ENCODE results near the gene CDH22.

DNA sequence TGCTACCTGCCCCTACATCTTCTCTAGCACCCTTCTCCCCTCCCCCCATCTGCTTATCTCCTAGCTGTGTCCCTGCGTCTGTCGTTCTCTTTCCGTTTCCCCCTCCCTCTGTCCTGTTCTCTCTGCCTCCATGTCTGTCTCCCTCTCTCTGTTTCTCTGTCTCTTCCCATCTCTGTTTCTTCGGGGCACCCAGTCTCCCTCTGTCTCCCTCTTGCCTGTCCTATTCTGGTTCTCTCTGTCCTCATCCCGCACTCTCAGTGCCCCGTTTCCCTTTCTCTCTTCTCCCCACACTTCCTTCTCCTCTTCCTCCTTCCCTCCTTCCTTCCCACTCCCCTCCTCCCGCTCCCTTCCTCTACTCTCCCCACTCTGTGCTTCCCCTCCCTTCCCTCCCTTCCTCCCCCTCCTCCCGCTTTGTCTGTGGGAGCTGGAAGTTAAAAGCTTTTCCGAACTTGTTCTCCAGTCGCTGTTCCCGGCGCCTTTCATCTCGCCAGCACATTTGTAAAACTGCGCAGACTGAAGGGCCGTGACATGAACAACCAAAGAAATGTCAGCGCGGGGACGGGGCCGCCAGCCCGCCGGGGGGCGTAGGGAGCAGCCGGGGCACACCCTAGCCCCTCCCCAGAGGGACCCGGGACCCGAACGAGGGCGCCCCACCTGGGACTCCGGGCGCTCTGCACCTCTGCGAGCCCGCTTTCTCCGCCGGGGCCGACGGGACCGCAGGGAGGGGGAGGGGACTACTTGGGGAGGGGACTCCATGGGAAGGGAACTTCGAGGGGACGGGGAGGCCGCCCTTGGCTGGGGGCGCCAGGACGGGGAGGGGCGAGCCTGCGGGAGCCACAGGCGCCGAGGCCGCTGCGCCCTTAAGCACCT, 4.0 kb upstream of the CDH22 start:
- TF ChIP-seq, protein P1, sequence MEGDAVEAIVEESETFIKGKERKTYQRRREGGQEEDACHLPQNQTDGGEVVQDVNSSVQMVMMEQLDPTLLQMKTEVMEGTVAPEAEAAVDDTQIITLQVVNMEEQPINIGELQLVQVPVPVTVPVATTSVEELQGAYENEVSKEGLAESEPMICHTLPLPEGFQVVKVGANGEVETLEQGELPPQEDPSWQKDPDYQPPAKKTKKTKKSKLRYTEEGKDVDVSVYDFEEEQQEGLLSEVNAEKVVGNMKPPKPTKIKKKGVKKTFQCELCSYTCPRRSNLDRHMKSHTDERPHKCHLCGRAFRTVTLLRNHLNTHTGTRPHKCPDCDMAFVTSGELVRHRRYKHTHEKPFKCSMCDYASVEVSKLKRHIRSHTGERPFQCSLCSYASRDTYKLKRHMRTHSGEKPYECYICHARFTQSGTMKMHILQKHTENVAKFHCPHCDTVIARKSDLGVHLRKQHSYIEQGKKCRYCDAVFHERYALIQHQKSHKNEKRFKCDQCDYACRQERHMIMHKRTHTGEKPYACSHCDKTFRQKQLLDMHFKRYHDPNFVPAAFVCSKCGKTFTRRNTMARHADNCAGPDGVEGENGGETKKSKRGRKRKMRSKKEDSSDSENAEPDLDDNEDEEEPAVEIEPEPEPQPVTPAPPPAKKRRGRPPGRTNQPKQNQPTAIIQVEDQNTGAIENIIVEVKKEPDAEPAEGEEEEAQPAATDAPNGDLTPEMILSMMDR (IDR thresholded peaks at IDR 0.05; ENCODE audit: borderline replicate concordance, extremely low read depth, low read length, poor library complexity, severe bottlenecking), result no peak
- no peak for TF ChIP-seq EZH2 (IDR thresholded peaks at IDR 0.05; ENCODE audit: borderline replicate concordance, low read depth, low read length, severe bottlenecking)

All from DND-41 (cell line).